Stimulated activated effector memory CD8-positive, alpha-beta T cell treated with anti-CD3 and anti-CD28 coated beads, Interleukin-12 subunit alpha, Interleukin-12 subunit beta, amount 100 ng/mL, for 72 hours (primary cell): ENCODE results near the gene CATSPERE.

Source experiments
- ATAC-seq: fragments of 150-1000 bp; cut with Tn5 transposase; 2 replicates; pipeline ENCODE4 v1.10.0; 2021
- DNase-seq, 2 donors: peaks; one replicate each; pipeline ENCODE4 v3.0.0; 2021 to 2022; ENCODE audit warnings: low spot score in 2 of 2
- H3K27ac Mint-ChIP-seq: one replicate; pipeline ENCODE4 v1.8.0; 2022; ENCODE audit warnings: mild to moderate bottlenecking, mixed read lengths
- H3K36me3 Mint-ChIP-seq: one replicate; pipeline ENCODE4 v1.8.0; 2022; ENCODE audit warnings: mild to moderate bottlenecking, mixed read lengths
- H3K4me1 Mint-ChIP-seq: one replicate; pipeline ENCODE4 v1.8.0; 2022; ENCODE audit warnings: mixed read lengths
- H3K4me3 Mint-ChIP-seq: one replicate; pipeline ENCODE4 v1.8.0; 2022; ENCODE audit warnings: mild to moderate bottlenecking, mixed read lengths
- H3K9me3 Mint-ChIP-seq: one replicate; pipeline ENCODE4 v1.8.0; 2022; ENCODE audit warnings: mixed read lengths

The CATSPERE gene

GRCh38 chr1:244626709-244627108 lies 165.6 kb downstream of the CATSPERE start:
- Mint-ChIP-seq H3K27ac (no peak overlapping the region), H3K4me1 (peaks cover 8% of the 10 kb centered on the region), H3K4me3 (no peak overlapping the region), H3K9me3 (no peaks in the 10 kb centered on the region), H3K36me3 (no peaks in the 10 kb centered on the region)
- DNase-seq (no peak), ATAC-seq (peak; percentile 70)

- DNase-seq = no peak
Observed at GRCh38 chr1:244628789-244629188, 167.7 kb downstream of the CATSPERE start.

GRCh38 chr1:244633140-244633539 lies 172.1 kb downstream of the CATSPERE start:
- ATAC-seq (no peak), DNase-seq (no peak)
- H3K27ac Mint-ChIP-seq = no peak overlapping the region
- no peaks in the 10 kb centered on the region for H3K36me3 Mint-ChIP-seq
- no peaks in the 10 kb centered on the region for H3K4me1 Mint-ChIP-seq
- no peak overlapping the region for H3K4me3 Mint-ChIP-seq
- no peaks in the 10 kb centered on the region for H3K9me3 Mint-ChIP-seq

More at GRCh38 chr1:244628789-244629188, 167.7 kb downstream of the CATSPERE start:
- Mint-ChIP-seq H3K36me3 (no peaks in the 10 kb centered on the region), H3K4me1 (peaks cover 8% of the 10 kb centered on the region), H3K9me3 (no peaks in the 10 kb centered on the region), H3K4me3 (no peak overlapping the region), H3K27ac (no peak overlapping the region)
- ATAC-seq = no peak

GRCh38 chr1:244634546-244634945 lies 173.5 kb downstream of the CATSPERE start:
- Mint-ChIP-seq H3K4me3 (no peak overlapping the region), H3K36me3 (no peaks in the 10 kb centered on the region), H3K27ac (no peak overlapping the region), H3K4me1 (no peaks in the 10 kb centered on the region), H3K9me3 (no peaks in the 10 kb centered on the region)
- DNase-seq (no peak), ATAC-seq (no peak)

- ATAC-seq = no peak
- H3K27ac Mint-ChIP-seq = no peak overlapping the region
- no peaks in the 10 kb centered on the region for H3K36me3 Mint-ChIP-seq
- no peaks in the 10 kb centered on the region for H3K4me1 Mint-ChIP-seq
- DNase-seq = no peak
- H3K9me3 Mint-ChIP-seq = no peaks in the 10 kb centered on the region
- no peak overlapping the region for H3K4me3 Mint-ChIP-seq
Observed at GRCh38 chr1:244636488-244637259, 175.6 kb downstream of the CATSPERE start.

- H3K4me1 Mint-ChIP-seq = no peaks in the 10 kb centered on the region
- H3K9me3 Mint-ChIP-seq = no peaks in the 10 kb centered on the region
- no peak for ATAC-seq
Observed at GRCh38 chr1:244639561-244639960, 178.5 kb downstream of the CATSPERE start.

GRCh38 chr1:244640917-244641316 lies 179.8 kb downstream of the CATSPERE start:
- DNase-seq (no peak), ATAC-seq (no peak)
- Mint-ChIP-seq H3K27ac (no peak overlapping the region), H3K9me3 (no peaks in the 10 kb centered on the region), H3K4me1 (no peaks in the 10 kb centered on the region), H3K36me3 (no peaks in the 10 kb centered on the region), H3K4me3 (no peak overlapping the region)

More at GRCh38 chr1:244639561-244639960, 178.5 kb downstream of the CATSPERE start:
- no peak overlapping the region for H3K27ac Mint-ChIP-seq
- H3K36me3 Mint-ChIP-seq = no peaks in the 10 kb centered on the region
- H3K4me3 Mint-ChIP-seq = no peak overlapping the region
- DNase-seq = no peak

- no peaks in the 10 kb centered on the region for H3K9me3 Mint-ChIP-seq
Observed at GRCh38 chr1:244642526-244642925, 181.5 kb downstream of the CATSPERE start.

GRCh38 chr1:244642988-244643387 lies 181.9 kb downstream of the CATSPERE start:
- Mint-ChIP-seq H3K36me3 (no peaks in the 10 kb centered on the region), H3K4me1 (no peaks in the 10 kb centered on the region), H3K27ac (no peak overlapping the region), H3K9me3 (no peaks in the 10 kb centered on the region), H3K4me3 (no peak overlapping the region)
- no peak for ATAC-seq
- DNase-seq = no peak

More at GRCh38 chr1:244642526-244642925, 181.5 kb downstream of the CATSPERE start:
- Mint-ChIP-seq H3K36me3 (no peaks in the 10 kb centered on the region), H3K4me1 (no peaks in the 10 kb centered on the region), H3K4me3 (no peak overlapping the region), H3K27ac (no peak overlapping the region)
- DNase-seq (no peak), ATAC-seq (no peak)

GRCh38 chr1:244645414-244645813 lies 184.3 kb downstream of the CATSPERE start:
- no peak for ATAC-seq
- H3K9me3 Mint-ChIP-seq = no peaks in the 10 kb centered on the region
- no peaks in the 10 kb centered on the region for H3K4me1 Mint-ChIP-seq
- no peaks in the 10 kb centered on the region for H3K36me3 Mint-ChIP-seq
- no peak for DNase-seq
- H3K27ac Mint-ChIP-seq = no peak overlapping the region
- H3K4me3 Mint-ChIP-seq = no peak overlapping the region

GRCh38 chr1:244645890-244646289 lies 184.8 kb downstream of the CATSPERE start:
- no peaks in the 10 kb centered on the region for H3K9me3 Mint-ChIP-seq
- H3K4me3 Mint-ChIP-seq = no peak overlapping the region
- H3K4me1 Mint-ChIP-seq = no peaks in the 10 kb centered on the region
- H3K27ac Mint-ChIP-seq = no peak overlapping the region
- H3K36me3 Mint-ChIP-seq = no peaks in the 10 kb centered on the region
- ATAC-seq (no peak), DNase-seq (no peak)

GRCh38 chr1:244647819-244648218 lies 186.7 kb downstream of the CATSPERE start:
- Mint-ChIP-seq H3K27ac (no peak overlapping the region), H3K36me3 (no peaks in the 10 kb centered on the region), H3K9me3 (no peaks in the 10 kb centered on the region), H3K4me3 (no peak overlapping the region), H3K4me1 (peaks cover 9% of the 10 kb centered on the region)
- no peak for ATAC-seq
- no peak for DNase-seq

GRCh38 chr1:244651956-244652622 lies 191.0 kb downstream of the CATSPERE start:
- Mint-ChIP-seq H3K4me1 (peaks cover 11% of the 10 kb centered on the region), H3K27ac (peak overlapping the region; percentile 70), H3K9me3 (no peaks in the 10 kb centered on the region), H3K36me3 (peaks cover 5% of the 10 kb centered on the region), H3K4me3 (no peak overlapping the region)
- DNase-seq (no peak), ATAC-seq (no peak)

GRCh38 chr1:244652623-244653438 lies 191.8 kb downstream of the CATSPERE start, which contains the start of gene DESI2:
DESI2 (plus strand) TSS chr1:244653126; CDS start chr1:244653314, 188 bp downstream.
- Mint-ChIP-seq H3K36me3 (peaks cover 12% of the 10 kb centered on the region), H3K9me3 (no peaks in the 10 kb centered on the region), H3K27ac (peak within 1 kb of the TSS; percentile 70), H3K4me3 (no peak within 1 kb of the TSS), H3K4me1 (peaks cover 19% of the 10 kb centered on the region)
- ATAC-seq (peak; percentile 97), DNase-seq (peak; percentile 89 to 96)

- DNase-seq (peak in 1 of 2 donors; percentile 25), ATAC-seq (no peak)
- Mint-ChIP-seq H3K36me3 (peaks cover 19% of the 10 kb centered on the region), H3K4me3 (no peak overlapping the region), H3K4me1 (peaks cover 26% of the 10 kb centered on the region), H3K9me3 (no peaks in the 10 kb centered on the region), H3K27ac (no peak overlapping the region)
Observed at GRCh38 chr1:244653439-244654107, 192.5 kb downstream of the CATSPERE start.
